ENCODE results near the gene ANXA9.

Gene ANXA9

GRCh38 chr1:151010346-151010726 is 28.2 kb downstream of the ANXA9 start:
- Histone ChIP-seq H2BK12ac (ENCODE audit: low read length) (no peak overlapping the region), H3K9me3 (replicated peaks in 1 of 2; ENCODE audit: control insufficient read depth in 2 of 2, insufficient read depth in 1 of 2, low read depth in 1 of 2, low read length in 2 of 2) (no peaks in the 10 kb centered on the region), H2BK120ac (ENCODE audit: low read depth, low read length) (no peak overlapping the region), H2BK15ac (ENCODE audit: low read length) (no peak overlapping the region), H2BK5ac (ENCODE audit: low read length) (no peak overlapping the region), H3K4me1 (ENCODE audit: control insufficient read depth in 2 of 2, insufficient read depth in 1 of 2, low read depth in 1 of 2, low read length in 2 of 2) (peaks cover 12 to 16% of the 10 kb centered on the region in 2 donors), H3K27me3 (ENCODE audit: control insufficient read depth in 3 of 3, insufficient read depth in 3 of 3, low read depth in 1 of 3, low read length in 3 of 3) (no peaks in the 10 kb centered on the region), H2AK5ac (ENCODE audit: low read depth, low read length) (no peak overlapping the region), H3K14ac (ENCODE audit: low read length) (no peak overlapping the region), H3K27ac (replicated peaks; ENCODE audit: low read length) (no peak overlapping the region), H3K79me1 (ENCODE audit: low read depth, low read length) (peaks cover 4% of the 10 kb centered on the region), H3K23ac (ENCODE audit: low read depth, low read length, poor library complexity) (no peak overlapping the region), H3K18ac (ENCODE audit: low read length) (no peak overlapping the region), H4K91ac (ENCODE audit: low read depth, low read length, poor library complexity) (no peak overlapping the region), H3K36me3 (replicated peaks in 1 of 2; ENCODE audit: control insufficient read depth in 2 of 2, insufficient read depth in 2 of 2, low read length in 2 of 2) (no peaks in the 10 kb centered on the region), H2AFZ (ENCODE audit: low read length) (no peak overlapping the region), H3K4me2 (ENCODE audit: insufficient read depth, low read length, poor library complexity, severe bottlenecking) (no peak overlapping the region), H3K9ac (ENCODE audit: low read depth, low read length, poor library complexity) (no peak overlapping the region), H3K4me3 (ENCODE audit: low read length in 2 of 2) (no peak overlapping the region), H4K8ac (ENCODE audit: low read depth, low read length) (no peak overlapping the region), H3K4ac (ENCODE audit: low read length) (no peak overlapping the region)
- no peak for DNase-seq (ENCODE audit: low spot score)
- WGBS, 2 donors (ENCODE audit: extremely low coverage in 2 of 2, insufficient read length in 2 of 2, insufficient replicate concordance in 1 of 2), result no CpG with 5 or more reads among the region's 3 CpGs

DNA sequence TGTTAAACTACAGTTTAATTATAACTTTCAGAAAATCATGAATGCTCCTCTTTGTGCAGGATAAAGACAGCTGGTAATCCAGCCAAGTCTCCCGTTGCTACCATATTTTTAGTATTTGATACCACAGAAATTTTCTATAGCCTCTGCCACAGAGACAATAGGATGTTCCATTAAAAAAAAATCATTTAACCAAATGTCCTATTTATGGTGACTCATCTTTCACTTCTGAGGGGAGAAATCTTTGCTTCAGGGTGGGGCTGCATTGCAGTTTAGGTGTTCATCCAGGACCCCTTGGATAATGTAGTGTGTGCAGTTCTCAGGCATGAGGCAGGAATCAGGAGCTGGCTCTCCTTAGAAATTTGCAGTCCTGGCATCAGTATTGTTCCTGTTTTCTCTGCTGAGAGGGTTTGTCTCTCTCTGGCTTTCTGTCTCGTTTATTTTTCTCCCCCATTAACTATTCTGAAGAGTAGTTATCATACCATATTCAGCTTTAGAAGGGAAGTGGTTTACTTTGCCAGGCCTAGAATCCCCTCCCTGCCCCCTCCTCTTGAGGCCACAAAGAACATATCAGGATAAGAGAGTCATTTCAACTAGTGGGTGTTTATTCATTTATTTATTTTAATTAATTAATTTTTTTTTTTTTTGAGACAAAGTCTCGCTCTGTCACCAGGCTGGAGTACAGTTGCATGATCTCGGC is 29.2 kb downstream of the ANXA9 start:
- WGBS, 2 donors (ENCODE audit: extremely low coverage in 2 of 2, insufficient read length in 2 of 2, insufficient replicate concordance in 1 of 2), result no CpG with 5 or more reads among the region's 4 CpGs
- H3K27ac ChIP-seq (replicated peaks; ENCODE audit: low read length), result no peak overlapping the region

GRCh38 chr1:151012684-151013471 is 30.8 kb downstream of the ANXA9 start:
- no peak for DNase-seq (ENCODE audit: low spot score)
- Histone ChIP-seq H3K14ac (ENCODE audit: low read length) (no peak overlapping the region), H3K27me3 (ENCODE audit: control insufficient read depth in 3 of 3, insufficient read depth in 3 of 3, low read depth in 1 of 3, low read length in 3 of 3) (no peaks in the 10 kb centered on the region), H2AK5ac (ENCODE audit: low read depth, low read length) (no peak overlapping the region), H2AFZ (ENCODE audit: low read length) (no peak overlapping the region), H2BK15ac (ENCODE audit: low read length) (no peak overlapping the region), H2BK12ac (ENCODE audit: low read length) (no peak overlapping the region), H3K23ac (ENCODE audit: low read depth, low read length, poor library complexity) (no peak overlapping the region), H3K9me3 (replicated peaks in 1 of 2; ENCODE audit: control insufficient read depth in 2 of 2, insufficient read depth in 1 of 2, low read depth in 1 of 2, low read length in 2 of 2) (no peaks in the 10 kb centered on the region), H3K27ac (replicated peaks; ENCODE audit: low read length) (no peak overlapping the region), H3K36me3 (replicated peaks in 1 of 2; ENCODE audit: control insufficient read depth in 2 of 2, insufficient read depth in 2 of 2, low read length in 2 of 2) (peaks cover 0 to 3% of the 10 kb centered on the region in 2 donors), H3K4ac (ENCODE audit: low read length) (no peak overlapping the region), H2BK120ac (ENCODE audit: low read depth, low read length) (no peak overlapping the region), H3K9ac (ENCODE audit: low read depth, low read length, poor library complexity) (no peak overlapping the region), H3K4me1 (ENCODE audit: control insufficient read depth in 2 of 2, insufficient read depth in 1 of 2, low read depth in 1 of 2, low read length in 2 of 2) (peaks cover 4 to 7% of the 10 kb centered on the region in 2 donors), H2BK5ac (ENCODE audit: low read length) (no peak overlapping the region), H4K8ac (ENCODE audit: low read depth, low read length) (no peak overlapping the region), H3K4me3 (ENCODE audit: low read length in 2 of 2) (no peak overlapping the region), H4K91ac (ENCODE audit: low read depth, low read length, poor library complexity) (no peak overlapping the region), H3K79me1 (ENCODE audit: low read depth, low read length) (peaks cover 4% of the 10 kb centered on the region), H3K4me2 (ENCODE audit: insufficient read depth, low read length, poor library complexity, severe bottlenecking) (no peak overlapping the region), H3K18ac (ENCODE audit: low read length) (no peak overlapping the region)
- WGBS, 2 donors (ENCODE audit: extremely low coverage in 2 of 2, insufficient read length in 2 of 2, insufficient replicate concordance in 1 of 2), result no CpG with 5 or more reads among the region's 14 CpGs

More for the DNA sequence above, 29.2 kb downstream of the ANXA9 start:
- DNase-seq (ENCODE audit: low spot score), result no peak
- Histone ChIP-seq H3K18ac (ENCODE audit: low read length) (no peak overlapping the region), H3K9ac (ENCODE audit: low read depth, low read length, poor library complexity) (no peak overlapping the region), H2BK12ac (ENCODE audit: low read length) (no peak overlapping the region), H3K9me3 (replicated peaks in 1 of 2; ENCODE audit: control insufficient read depth in 2 of 2, insufficient read depth in 1 of 2, low read depth in 1 of 2, low read length in 2 of 2) (no peaks in the 10 kb centered on the region), H4K91ac (ENCODE audit: low read depth, low read length, poor library complexity) (no peak overlapping the region), H2BK15ac (ENCODE audit: low read length) (no peak overlapping the region), H3K4me2 (ENCODE audit: insufficient read depth, low read length, poor library complexity, severe bottlenecking) (no peak overlapping the region), H3K4me3 (ENCODE audit: low read length in 2 of 2) (no peak overlapping the region), H4K8ac (ENCODE audit: low read depth, low read length) (no peak overlapping the region), H2BK120ac (ENCODE audit: low read depth, low read length) (no peak overlapping the region), H3K79me1 (ENCODE audit: low read depth, low read length) (peaks cover 4% of the 10 kb centered on the region), H3K27me3 (ENCODE audit: control insufficient read depth in 3 of 3, insufficient read depth in 3 of 3, low read depth in 1 of 3, low read length in 3 of 3) (no peaks in the 10 kb centered on the region), H2AK5ac (ENCODE audit: low read depth, low read length) (no peak overlapping the region), H2BK5ac (ENCODE audit: low read length) (no peak overlapping the region), H3K4me1 (ENCODE audit: control insufficient read depth in 2 of 2, insufficient read depth in 1 of 2, low read depth in 1 of 2, low read length in 2 of 2) (peaks cover 8 to 11% of the 10 kb centered on the region in 2 donors), H3K23ac (ENCODE audit: low read depth, low read length, poor library complexity) (no peak overlapping the region), H3K36me3 (replicated peaks in 1 of 2; ENCODE audit: control insufficient read depth in 2 of 2, insufficient read depth in 2 of 2, low read length in 2 of 2) (no peaks in the 10 kb centered on the region), H3K14ac (ENCODE audit: low read length) (no peak overlapping the region), H2AFZ (ENCODE audit: low read length) (no peak overlapping the region), H3K4ac (ENCODE audit: low read length) (no peak overlapping the region)

DNA sequence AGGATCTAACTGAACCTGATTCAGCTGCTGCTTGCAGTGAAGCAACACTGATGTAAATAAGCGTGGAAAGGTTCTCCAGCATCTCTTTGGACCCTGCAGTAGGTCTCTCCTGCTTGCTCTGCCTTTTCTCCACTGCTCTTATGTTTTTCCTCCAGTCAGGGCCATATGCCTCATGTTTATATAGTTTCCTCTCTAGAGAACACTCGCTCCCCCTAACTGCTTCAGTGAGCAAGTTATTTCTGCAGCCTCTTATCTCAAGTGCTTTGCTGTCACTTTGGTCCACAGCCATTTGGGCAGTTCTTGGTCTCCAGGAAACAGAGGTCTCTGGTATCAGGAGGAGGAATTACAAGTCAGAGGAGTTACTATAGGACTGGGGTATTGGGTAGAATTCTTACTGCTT is 31.4 kb downstream of the ANXA9 start:
- Histone ChIP-seq H3K23ac (ENCODE audit: low read depth, low read length, poor library complexity) (no peak overlapping the region), H2AFZ (ENCODE audit: low read length) (no peak overlapping the region), H3K14ac (ENCODE audit: low read length) (no peak overlapping the region), H2AK5ac (ENCODE audit: low read depth, low read length) (no peak overlapping the region), H3K9ac (ENCODE audit: low read depth, low read length, poor library complexity) (no peak overlapping the region), H2BK5ac (ENCODE audit: low read length) (no peak overlapping the region), H2BK12ac (ENCODE audit: low read length) (no peak overlapping the region), H3K4me2 (ENCODE audit: insufficient read depth, low read length, poor library complexity, severe bottlenecking) (no peak overlapping the region), H3K18ac (ENCODE audit: low read length) (no peak overlapping the region), H3K27ac (replicated peaks; ENCODE audit: low read length) (no peak overlapping the region), H3K4me3 (ENCODE audit: low read length in 2 of 2) (no peak overlapping the region), H3K79me1 (ENCODE audit: low read depth, low read length) (peaks cover 4% of the 10 kb centered on the region), H3K9me3 (replicated peaks in 1 of 2; ENCODE audit: control insufficient read depth in 2 of 2, insufficient read depth in 1 of 2, low read depth in 1 of 2, low read length in 2 of 2) (no peaks in the 10 kb centered on the region), H3K4me1 (ENCODE audit: control insufficient read depth in 2 of 2, insufficient read depth in 1 of 2, low read depth in 1 of 2, low read length in 2 of 2) (peaks cover 4 to 6% of the 10 kb centered on the region in 2 donors), H2BK120ac (ENCODE audit: low read depth, low read length) (no peak overlapping the region), H2BK15ac (ENCODE audit: low read length) (no peak overlapping the region), H3K27me3 (ENCODE audit: control insufficient read depth in 3 of 3, insufficient read depth in 3 of 3, low read depth in 1 of 3, low read length in 3 of 3) (no peaks in the 10 kb centered on the region), H3K36me3 (replicated peaks in 1 of 2; ENCODE audit: control insufficient read depth in 2 of 2, insufficient read depth in 2 of 2, low read length in 2 of 2) (peaks cover 1 to 10% of the 10 kb centered on the region in 2 donors), H4K8ac (ENCODE audit: low read depth, low read length) (no peak overlapping the region), H4K91ac (ENCODE audit: low read depth, low read length, poor library complexity) (no peak overlapping the region), H3K4ac (ENCODE audit: low read length) (no peak overlapping the region)
- DNase-seq (ENCODE audit: low spot score), result no peak
- WGBS, 2 donors (ENCODE audit: extremely low coverage in 2 of 2, insufficient read length in 2 of 2, insufficient replicate concordance in 1 of 2), result no CpG with 5 or more reads among the region's 2 CpGs

Measured in neuronal stem cell (in vitro differentiated cells).